H9 (cell line): Measurements from ENCODE around the gene LRRC52. TPM values are rescaled to one million over a fixed set of nuclear protein-coding genes. Genes with fewer than 3 reads are reported as not detected.

Source experiments
- DNase-seq: peaks from one replicate; pipeline ENCODE4 v3.0.0-alpha.2; 2017
- H2AFZ ChIP-seq: one replicate; pipeline ENCODE4 v1.6.1; 2013; ENCODE audit warnings: mild to moderate bottlenecking, low read length, control low read depth, moderate library complexity
- H2AK5ac ChIP-seq: 2 replicates; pipeline ENCODE4 v1.6.1; 2013; ENCODE audit warnings: low read length, control low read depth, mixed read lengths; ENCODE audit not compliant: insufficient read length
- H2BK120ac ChIP-seq: one replicate; pipeline ENCODE4 v1.6.1; 2013; ENCODE audit warnings: low read depth, mild to moderate bottlenecking, low read length, control low read depth, inconsistent platforms; ENCODE audit not compliant: poor library complexity, severe bottlenecking
- H2BK12ac ChIP-seq: 2 replicates; pipeline ENCODE4 v1.6.1; 2013; ENCODE audit warnings: low read length, control low read depth, mixed read lengths, low read depth; ENCODE audit not compliant: insufficient read length
- H2BK15ac ChIP-seq: 2 replicates; pipeline ENCODE4 v1.6.1; 2013; ENCODE audit warnings: low read depth, low read length, control low read depth
- H2BK20ac ChIP-seq: one replicate; pipeline ENCODE4 v1.6.1; 2013; ENCODE audit warnings: low read depth, mild to moderate bottlenecking, low read length, control low read depth, inconsistent platforms; ENCODE audit not compliant: poor library complexity, severe bottlenecking
- H2BK5ac ChIP-seq: 2 replicates; pipeline ENCODE4 v1.6.1; 2013; ENCODE audit warnings: low read length, control low read depth, mixed read lengths; ENCODE audit not compliant: insufficient read length
- H3K14ac ChIP-seq: 2 replicates; pipeline ENCODE4 v1.6.1; 2013; ENCODE audit warnings: low read length, control low read depth; ENCODE audit not compliant: insufficient read depth
- H3K18ac ChIP-seq: 2 replicates; pipeline ENCODE4 v1.6.1; 2013; ENCODE audit warnings: low read depth, mild to moderate bottlenecking, mixed read lengths, low read length, control low read depth; ENCODE audit not compliant: insufficient read length
- H3K23ac ChIP-seq: 2 replicates; pipeline ENCODE4 v1.6.1; 2013; ENCODE audit warnings: low read length, control low read depth, mixed read lengths, low read depth; ENCODE audit not compliant: insufficient read length
- H3K23me2 ChIP-seq: 2 replicates; pipeline ENCODE4 v1.6.1; 2013; ENCODE audit warnings: low read depth, mild to moderate bottlenecking, mixed read lengths, low read length, control low read depth; ENCODE audit not compliant: insufficient read length, poor library complexity, severe bottlenecking
- H3K27ac ChIP-seq: 2 replicates; pipeline ENCODE4 v1.5.1; 2013; ENCODE audit warnings: low read length, control low read depth, mixed read lengths, low read depth; ENCODE audit not compliant: insufficient read length
- H3K27me3 ChIP-seq: 2 replicates; pipeline ENCODE4 v1.6.1; 2013; ENCODE audit warnings: low read length, control low read depth, inconsistent platforms; ENCODE audit not compliant: insufficient read depth
- H3K4ac ChIP-seq: 2 replicates; pipeline ENCODE4 v1.6.1; 2013; ENCODE audit warnings: low read depth, mild to moderate bottlenecking, control low read depth, inconsistent platforms, low read length, moderate library complexity
- H3K4me1 ChIP-seq: 2 replicates; pipeline ENCODE4 v1.6.1; 2013; ENCODE audit warnings: low read length, control low read depth, inconsistent platforms; ENCODE audit not compliant: insufficient read depth
- H3K4me2 ChIP-seq: 2 replicates; pipeline ENCODE4 v1.6.1; 2013; ENCODE audit warnings: low read length, control low read depth, mixed read lengths; ENCODE audit not compliant: insufficient read length, insufficient read depth
- H3K56ac ChIP-seq: 2 replicates; pipeline ENCODE4 v1.6.1; 2013; ENCODE audit warnings: low read depth, mild to moderate bottlenecking, mixed read lengths, low read length, control low read depth; ENCODE audit not compliant: insufficient read length
- H3K79me1 ChIP-seq: 2 replicates; pipeline ENCODE4 v1.6.1; 2013; ENCODE audit warnings: low read depth, mild to moderate bottlenecking, moderate library complexity, low read length, control low read depth, inconsistent platforms; ENCODE audit not compliant: insufficient read depth, poor library complexity, severe bottlenecking
- H3K79me2 ChIP-seq: 2 replicates; pipeline ENCODE4 v1.6.1; 2013; ENCODE audit warnings: low read length, control low read depth, inconsistent platforms; ENCODE audit not compliant: insufficient read depth
- H3K9ac ChIP-seq: 2 replicates; pipeline ENCODE4 v1.6.1; 2013; ENCODE audit warnings: low read length, control low read depth, mixed read lengths; ENCODE audit not compliant: insufficient read length; ENCODE audit errors: extremely low read depth
- H3K9me3 ChIP-seq: one replicate; pipeline ENCODE4 v1.6.1; 2013; ENCODE audit warnings: low read depth, low read length, inconsistent platforms; ENCODE audit not compliant: control insufficient read depth
- H3T11ph ChIP-seq: one replicate; pipeline ENCODE4 v1.6.1; 2013; ENCODE audit warnings: mild to moderate bottlenecking, low read length, control low read depth, inconsistent platforms
- H4K20me1 ChIP-seq: one replicate; pipeline ENCODE4 v1.6.1; 2013; ENCODE audit not compliant: control insufficient read depth, insufficient read length, insufficient read depth
- H4K5ac ChIP-seq: 2 replicates; pipeline ENCODE4 v1.6.1; 2013; ENCODE audit warnings: low read depth, mild to moderate bottlenecking, mixed read lengths, low read length, control low read depth; ENCODE audit not compliant: insufficient read length
- H4K8ac ChIP-seq: replicated peaks from 2 replicates; pipeline ENCODE4 v1.6.1; 2013; ENCODE audit warnings: low read length, control low read depth, mixed read lengths, low read depth; ENCODE audit not compliant: insufficient read length
- H4K91ac ChIP-seq: 2 replicates; pipeline ENCODE4 v1.6.1; 2013; ENCODE audit warnings: low read depth, mild to moderate bottlenecking, moderate library complexity, mixed read lengths, low read length, control low read depth; ENCODE audit not compliant: insufficient read length
- H3K27ac Mint-ChIP-seq, 3 experiments: 2 replicates in 2 of 3; 3 replicates in 1 of 3; pipeline ENCODE4 v1.8.0; 2020 to 2021; ENCODE audit warnings: mixed read lengths in 3 of 3, mild to moderate bottlenecking in 1 of 3, moderate library complexity in 1 of 3
- H3K27me3 Mint-ChIP-seq: 2 replicates; pipeline ENCODE4 v1.8.0; 2021; ENCODE audit warnings: low read depth, mild to moderate bottlenecking, moderate library complexity, mixed read lengths
- H3K36me3 Mint-ChIP-seq, 3 experiments: 2 replicates in 2 of 3; 3 replicates in 1 of 3; pipeline ENCODE4 v1.8.0; 2020 to 2021; ENCODE audit warnings: low read depth in 3 of 3, mixed read lengths in 3 of 3; ENCODE audit not compliant: insufficient read depth in 1 of 3
- H3K4me1 Mint-ChIP-seq, 2 experiments: 2 replicates each; pipeline ENCODE4 v1.8.0; 2020; ENCODE audit warnings: mixed read lengths in 2 of 2
- H3K4me3 Mint-ChIP-seq, 2 experiments: 2 replicates in 1 of 2; 3 replicates in 1 of 2; pipeline ENCODE4 v1.8.0; 2020 to 2021; ENCODE audit warnings: mild to moderate bottlenecking in 2 of 2, mixed read lengths in 2 of 2, moderate library complexity in 1 of 2
- H3K9me3 Mint-ChIP-seq, 2 experiments: 2 replicates in 1 of 2; 3 replicates in 1 of 2; pipeline ENCODE4 v1.8.0; 2020; ENCODE audit warnings: mild to moderate bottlenecking in 2 of 2, mixed read lengths in 2 of 2, moderate library complexity in 1 of 2
- WGBS: extraction: QIAGEN DNeasy Blood & Tissue Kit; methylation state at CpG from one replicate; pipeline ENCODE4 v1.1.7; 2013; ENCODE audit warnings: missing lambda C conversion rate, low lambda C conversion rate, mixed read lengths; ENCODE audit not compliant: insufficient read length; ENCODE audit errors: extremely low coverage; 5-methylcytosine and 5-hydroxymethylcytosine counted together
- total RNA-seq: library from RNA; stranded (reverse); gene quantifications from 2 replicates; pipeline ENCODE4 v1.2.1, GENCODE V29; 2021
- TF ChIP-seq, protein P1 (sequence below): fragments of 200-600 bp; sonication (generic); conservative IDR thresholded peaks from 3 replicates; pipeline ENCODE4 v1.8.0; 2021; ENCODE audit warnings: antibody characterized with exemption, mild to moderate bottlenecking

Gene LRRC52
- total RNA-seq, 1 experiment from 2014 or later: not detected

DNA sequence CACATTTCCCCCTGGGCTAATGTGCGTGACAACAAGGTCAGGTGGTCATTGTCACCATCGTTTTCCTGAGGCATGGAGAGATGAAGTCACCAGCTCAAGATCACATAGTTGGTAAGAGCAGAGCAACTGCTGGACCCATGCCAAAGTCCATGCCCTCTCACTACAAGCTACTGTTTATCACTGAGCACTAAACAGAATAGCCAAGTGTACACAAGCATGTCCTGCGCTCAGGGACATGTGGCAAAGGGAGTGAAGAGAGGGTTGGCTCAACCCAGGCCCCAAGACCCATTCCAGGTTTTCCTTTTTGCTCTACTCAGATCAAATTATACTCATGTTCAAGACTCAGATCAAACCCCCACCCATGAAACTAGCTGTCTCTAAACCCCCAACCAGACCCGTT, 20.8 kb downstream of the LRRC52 start:
- no peak for DNase-seq
- Histone ChIP-seq H2AK5ac (no peak overlapping the region), H3K4ac (no peak overlapping the region), H4K8ac (no peak overlapping the region), H2AFZ (no peak overlapping the region), H3K27me3 (no peaks in the 10 kb centered on the region), H4K91ac (no peak overlapping the region), H4K20me1 (no peaks in the 10 kb centered on the region), H3K4me1 (no peaks in the 10 kb centered on the region; the same call in 1 of the 2 replicates), H2BK120ac (no peak overlapping the region), H3K23me2 (no peaks in the 10 kb centered on the region), H2BK20ac (no peak overlapping the region), H4K5ac (no peak overlapping the region), H3K9me3 (no peaks in the 10 kb centered on the region), H3K23ac (no peak overlapping the region), H3K56ac (no peak overlapping the region), H2BK12ac (no peak overlapping the region), H2BK15ac (no peak overlapping the region), H3K79me2 (no peaks in the 10 kb centered on the region), H3K18ac (no peak overlapping the region), H2BK5ac (no peak overlapping the region), H3K14ac (no peak overlapping the region), H3K27ac (no peak overlapping the region), H3K79me1 (no peaks in the 10 kb centered on the region), H3K4me2 (no peak overlapping the region), H3T11ph (no peak overlapping the region), H3K9ac (no peak overlapping the region)
- Mint-ChIP-seq H3K27ac (no peak overlapping the region), H3K27me3 (peaks cover 34% of the 10 kb centered on the region), H3K9me3 (no peaks in the 10 kb centered on the region), H3K4me3 (no peak overlapping the region), H3K4me1 (peaks cover 10 to 16% of the 10 kb centered on the region in 2 experiments), H3K36me3 (no peaks in the 10 kb centered on the region)
- TF ChIP-seq, protein P1, sequence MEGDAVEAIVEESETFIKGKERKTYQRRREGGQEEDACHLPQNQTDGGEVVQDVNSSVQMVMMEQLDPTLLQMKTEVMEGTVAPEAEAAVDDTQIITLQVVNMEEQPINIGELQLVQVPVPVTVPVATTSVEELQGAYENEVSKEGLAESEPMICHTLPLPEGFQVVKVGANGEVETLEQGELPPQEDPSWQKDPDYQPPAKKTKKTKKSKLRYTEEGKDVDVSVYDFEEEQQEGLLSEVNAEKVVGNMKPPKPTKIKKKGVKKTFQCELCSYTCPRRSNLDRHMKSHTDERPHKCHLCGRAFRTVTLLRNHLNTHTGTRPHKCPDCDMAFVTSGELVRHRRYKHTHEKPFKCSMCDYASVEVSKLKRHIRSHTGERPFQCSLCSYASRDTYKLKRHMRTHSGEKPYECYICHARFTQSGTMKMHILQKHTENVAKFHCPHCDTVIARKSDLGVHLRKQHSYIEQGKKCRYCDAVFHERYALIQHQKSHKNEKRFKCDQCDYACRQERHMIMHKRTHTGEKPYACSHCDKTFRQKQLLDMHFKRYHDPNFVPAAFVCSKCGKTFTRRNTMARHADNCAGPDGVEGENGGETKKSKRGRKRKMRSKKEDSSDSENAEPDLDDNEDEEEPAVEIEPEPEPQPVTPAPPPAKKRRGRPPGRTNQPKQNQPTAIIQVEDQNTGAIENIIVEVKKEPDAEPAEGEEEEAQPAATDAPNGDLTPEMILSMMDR: no peak
- no CpG with 5 or more reads among the region's 4 CpGs for WGBS
